Ascending aorta (tissue), 2 donors: Measurements from ENCODE around the gene ADARB1. TPM values are rescaled to one million over a fixed set of nuclear protein-coding genes. Genes with fewer than 3 reads are reported as not detected.
A peak's percentile ranks its signal among the peaks of the same experiment; 100 is the strongest.

Experiments
- DNase-seq, 2 donors: peaks; one replicate each; pipeline ENCODE4 v3.0.0-alpha.2; 2019; ENCODE audit warnings: low spot score in 2 of 2
- H3K27ac ChIP-seq, 2 donors: fragments of 200-600 bp; sonication (generic); one replicate each; pipeline ENCODE4 v1.5.1; 2016 to 2017; ENCODE audit warnings: mild to moderate bottlenecking in 1 of 2
- H3K27me3 ChIP-seq: fragments of 200-600 bp; sonication (generic); one replicate; pipeline ENCODE4 v1.5.1; 2017
- H3K36me3 ChIP-seq, 2 donors: fragments of 200-600 bp; sonication (generic); one replicate each; pipeline ENCODE4 v1.5.1; 2016
- H3K4me1 ChIP-seq, 2 donors: fragments of 200-600 bp; sonication (generic); one replicate each; pipeline ENCODE4 v1.5.1; 2016 to 2017; ENCODE audit warnings: mild to moderate bottlenecking in 1 of 2
- H3K4me3 ChIP-seq, 2 donors: fragments of 200-600 bp; sonication (generic); one replicate each; pipeline ENCODE4 v1.5.1; 2016 to 2017; ENCODE audit warnings: mild to moderate bottlenecking in 1 of 2
- H3K9me3 ChIP-seq, 2 donors: fragments of 200-600 bp; sonication (generic); one replicate each; pipeline ENCODE4 v1.5.1; 2016
- CTCF ChIP-seq, 3 experiments: fragments of 200-600 bp in 2 of 3; fragments of 450-650 bp in 1 of 3; sonication (generic) in 2 of 3; IDR thresholded peaks; one replicate each; pipeline ENCODE4 v1.5.1; 2016 to 2019; ENCODE audit warnings: antibody characterized with exemption in 3 of 3, mild to moderate bottlenecking in 1 of 3, moderate library complexity in 1 of 3
- intact Hi-C: fragments of 100-400 bp; cut with DNase I; formaldehyde crosslinking; loops from one replicate; pipeline ENCODE4 v1.15.1; 2023
- total RNA-seq: library from RNA; depleted of rRNA; stranded (reverse); fragments of >200 nt; gene quantifications from one replicate; pipeline ENCODE4 v1.1.0, GENCODE V29; 2016

The ADARB1 gene
- total RNA-seq, 1 donor from 2014 or later: 82.9 TPM

DNA sequence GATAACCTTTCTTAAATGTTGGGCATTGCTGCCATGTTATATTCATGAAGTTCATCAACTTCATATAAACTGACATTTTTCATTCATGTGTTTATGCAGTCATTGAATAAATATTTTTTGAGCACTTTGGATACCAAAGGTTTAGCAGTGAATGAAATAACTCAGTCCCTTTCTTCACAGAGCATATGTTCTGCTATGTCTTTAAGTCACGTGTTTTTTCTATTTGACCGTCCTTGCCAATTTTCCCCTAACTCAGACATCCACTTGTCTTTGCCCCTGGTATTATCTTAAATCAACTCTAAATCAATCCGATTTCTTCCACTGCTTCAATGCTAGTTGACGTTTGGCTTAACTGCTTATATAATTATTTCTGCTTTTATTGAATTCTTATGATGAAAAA lies 16.6 kb downstream of the ADARB1 start:
- peaks cover 10 to 37% of the 10 kb centered on the region in 2 donors for H3K4me1 ChIP-seq

DNA sequence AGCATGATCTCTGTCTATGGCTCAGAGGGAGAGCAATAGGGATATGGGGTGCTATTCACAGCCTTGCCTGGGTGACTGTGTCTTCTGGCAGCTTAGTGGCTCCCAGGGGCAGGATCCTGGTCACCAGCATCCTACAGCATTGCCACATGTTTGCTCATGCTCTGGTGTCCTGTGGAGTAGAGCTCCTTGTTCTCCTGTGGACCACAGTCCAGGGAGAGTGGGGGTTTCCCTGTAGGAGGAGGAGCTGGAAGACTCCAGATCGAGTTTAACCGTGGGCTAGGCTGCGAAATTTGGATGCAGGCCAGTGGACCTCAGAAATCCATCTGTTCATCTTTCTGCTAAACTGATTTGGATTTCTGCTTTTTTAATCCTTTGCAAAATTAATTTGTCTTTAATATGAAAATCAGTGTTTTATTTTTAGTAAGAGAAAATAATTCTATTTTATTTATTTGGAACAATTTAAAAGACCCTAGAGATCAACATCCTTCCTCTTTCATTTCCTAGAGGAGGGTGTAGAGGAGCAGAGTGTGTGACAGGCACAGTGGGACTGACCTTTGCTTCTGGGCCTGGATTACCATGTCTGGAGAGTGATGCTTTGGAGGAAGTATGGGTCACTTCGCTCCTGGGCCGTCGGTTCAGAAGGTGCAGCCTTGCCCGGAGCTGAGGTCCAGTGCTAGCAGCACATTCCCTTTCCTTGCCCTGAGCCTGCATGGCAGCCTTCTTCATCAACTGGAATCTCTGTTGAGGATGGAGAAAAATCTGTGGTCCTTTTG lies 17.4 kb downstream of the ADARB1 start:
- H3K36me3 ChIP-seq: peaks cover 0 to 3% of the 10 kb centered on the region in 2 donors
- no peaks in the 10 kb centered on the region for H3K27me3 ChIP-seq
- H3K4me1 ChIP-seq: peaks cover 10 to 42% of the 10 kb centered on the region in 2 donors
- no peak for TF ChIP-seq CTCF (IDR thresholded peaks at IDR 0.05)
- no peak for DNase-seq
- intact Hi-C loops: loop anchor here (5.0 kb wide), 1 partner anchor 36 kb away; no protein-coding TSS in a partner anchor
- peak overlapping the region in 1 of 2 donors; percentile 27 for H3K27ac ChIP-seq
- H3K4me3 ChIP-seq: no peak overlapping the region
- no peaks in the 10 kb centered on the region for H3K9me3 ChIP-seq

More for the DNA sequence above, 16.6 kb downstream of the ADARB1 start:
- DNase-seq: no peak
- H3K9me3 ChIP-seq: no peaks in the 10 kb centered on the region
- no peak for TF ChIP-seq CTCF (IDR thresholded peaks at IDR 0.05)
- no peaks in the 10 kb centered on the region for H3K27me3 ChIP-seq
- peak overlapping the region in 1 of 2 donors; percentile 27 for H3K27ac ChIP-seq
- intact Hi-C loops: loop anchor here (5.0 kb wide), 1 partner anchor 36 kb away; no protein-coding TSS in a partner anchor
- peaks cover 0 to 3% of the 10 kb centered on the region in 2 donors for H3K36me3 ChIP-seq
- no peak overlapping the region for H3K4me3 ChIP-seq

DNA sequence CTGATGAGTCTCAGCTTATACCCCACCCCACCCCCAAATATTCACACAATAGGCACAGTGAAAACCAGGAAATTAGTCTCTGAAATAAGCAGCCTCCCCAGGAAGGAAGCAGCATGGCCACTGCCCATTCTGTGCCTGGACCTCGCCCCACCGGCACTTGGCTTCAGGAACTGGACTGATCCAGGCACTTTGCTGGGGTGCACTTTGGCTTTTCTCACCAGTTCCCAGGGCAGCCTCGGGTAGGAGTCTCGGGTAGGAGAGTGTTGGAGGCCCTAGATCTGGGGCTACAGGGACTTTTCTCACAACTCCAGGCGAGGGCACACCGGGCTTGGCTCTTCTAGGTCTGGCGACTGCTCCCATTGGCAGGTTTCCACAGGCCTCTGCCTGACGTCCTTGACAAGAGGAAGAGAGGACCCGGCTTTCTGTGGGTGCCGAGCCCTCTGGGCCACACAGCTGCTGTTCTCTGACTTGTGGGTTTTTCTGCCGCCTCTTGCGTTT lies 18.7 kb downstream of the ADARB1 start:
- Histone ChIP-seq H3K4me3 (peak overlapping the region in 1 of 2 donors; percentile 3), H3K9me3 (no peaks in the 10 kb centered on the region), H3K27ac (peak overlapping the region; percentile 37 to 72), H3K36me3 (peaks cover 0 to 3% of the 10 kb centered on the region in 2 donors), H3K4me1 (peaks cover 10 to 52% of the 10 kb centered on the region in 2 donors), H3K27me3 (no peaks in the 10 kb centered on the region)
- no peak for DNase-seq
- TF ChIP-seq CTCF (IDR thresholded peaks at IDR 0.05): no peak
- intact Hi-C loops: loop anchor here (5.0 kb wide), 1 partner anchor 34 kb away; no protein-coding TSS in a partner anchor

GRCh38 chr21:45094412-45094811 lies 20.0 kb downstream of the ADARB1 start:
- H3K36me3 ChIP-seq: peaks cover 0 to 3% of the 10 kb centered on the region in 2 donors
- peaks cover 10 to 52% of the 10 kb centered on the region in 2 donors for H3K4me1 ChIP-seq
- no peak for DNase-seq
- H3K9me3 ChIP-seq: no peaks in the 10 kb centered on the region
- no peak for TF ChIP-seq CTCF (IDR thresholded peaks at IDR 0.05)
- H3K27me3 ChIP-seq: no peaks in the 10 kb centered on the region
- intact Hi-C loops: loop anchor here (5.0 kb wide), 1 partner anchor 33 kb away; no protein-coding TSS in a partner anchor
- H3K4me3 ChIP-seq: no peak overlapping the region
- no peak overlapping the region for H3K27ac ChIP-seq

- peaks cover 0 to 3% of the 10 kb centered on the region in 2 donors for H3K36me3 ChIP-seq
- peaks cover 10 to 56% of the 10 kb centered on the region in 2 donors for H3K4me1 ChIP-seq
- H3K27ac ChIP-seq: no peak overlapping the region
- H3K4me3 ChIP-seq: no peak overlapping the region
- H3K27me3 ChIP-seq: no peaks in the 10 kb centered on the region
- no peaks in the 10 kb centered on the region for H3K9me3 ChIP-seq
- intact Hi-C loops: no loop called here
- TF ChIP-seq CTCF (IDR thresholded peaks at IDR 0.05): no peak
- no peak for DNase-seq
Observed at GRCh38 chr21:45095505-45095904, 21.1 kb downstream of the ADARB1 start.
